ENCODE results near the gene FADD. TPM values are rescaled to one million over a fixed set of nuclear protein-coding genes. Genes with fewer than 3 reads are reported as not detected.
A peak's percentile ranks its signal among the peaks of the same experiment; 100 is the strongest.

Gene FADD, protein sequence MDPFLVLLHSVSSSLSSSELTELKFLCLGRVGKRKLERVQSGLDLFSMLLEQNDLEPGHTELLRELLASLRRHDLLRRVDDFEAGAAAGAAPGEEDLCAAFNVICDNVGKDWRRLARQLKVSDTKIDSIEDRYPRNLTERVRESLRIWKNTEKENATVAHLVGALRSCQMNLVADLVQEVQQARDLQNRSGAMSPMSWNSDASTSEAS
- total RNA-seq, result 31.2 TPM

DNA sequence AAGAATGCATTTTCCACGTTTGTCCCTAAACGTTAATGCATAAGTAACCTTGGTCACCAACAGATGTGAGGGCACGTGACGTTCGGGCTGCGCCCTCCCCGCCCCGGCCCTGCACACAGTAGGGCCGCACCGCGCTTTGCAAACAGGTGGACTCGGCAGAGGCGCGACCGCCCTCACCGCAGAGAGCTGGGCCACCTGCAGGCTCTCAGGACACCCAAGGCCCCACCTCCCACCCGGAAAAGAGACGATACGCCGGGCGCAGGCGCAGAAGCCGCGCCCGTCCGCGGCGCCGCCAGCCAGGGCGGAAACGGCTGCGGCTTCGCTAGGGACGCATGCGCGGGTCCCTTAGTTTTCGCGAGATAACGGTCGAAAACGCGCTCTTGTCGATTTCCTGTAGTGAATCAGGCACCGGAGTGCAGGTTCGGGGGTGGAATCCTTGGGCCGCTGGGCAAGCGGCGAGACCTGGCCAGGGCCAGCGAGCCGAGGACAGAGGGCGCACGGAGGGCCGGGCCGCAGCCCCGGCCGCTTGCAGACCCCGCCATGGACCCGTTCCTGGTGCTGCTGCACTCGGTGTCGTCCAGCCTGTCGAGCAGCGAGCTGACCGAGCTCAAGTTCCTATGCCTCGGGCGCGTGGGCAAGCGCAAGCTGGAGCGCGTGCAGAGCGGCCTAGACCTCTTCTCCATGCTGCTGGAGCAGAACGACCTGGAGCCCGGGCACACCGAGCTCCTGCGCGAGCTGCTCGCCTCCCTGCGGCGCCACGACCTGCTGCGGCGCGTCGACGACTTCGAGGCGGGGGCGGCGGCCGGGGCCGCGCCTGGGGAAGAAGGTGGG is at the start of gene FADD:
Gene FADD, plus strand, starts transcription at position 377 of the 831 bp plus-strand sequence. Its CDS starts 164 bp downstream, at position 541.
- DNase-seq (ENCODE audit: low read depth in 2 of 3, low spot score in 2 of 3), result peak; percentile 86 to 96 (median 92)

DNA sequence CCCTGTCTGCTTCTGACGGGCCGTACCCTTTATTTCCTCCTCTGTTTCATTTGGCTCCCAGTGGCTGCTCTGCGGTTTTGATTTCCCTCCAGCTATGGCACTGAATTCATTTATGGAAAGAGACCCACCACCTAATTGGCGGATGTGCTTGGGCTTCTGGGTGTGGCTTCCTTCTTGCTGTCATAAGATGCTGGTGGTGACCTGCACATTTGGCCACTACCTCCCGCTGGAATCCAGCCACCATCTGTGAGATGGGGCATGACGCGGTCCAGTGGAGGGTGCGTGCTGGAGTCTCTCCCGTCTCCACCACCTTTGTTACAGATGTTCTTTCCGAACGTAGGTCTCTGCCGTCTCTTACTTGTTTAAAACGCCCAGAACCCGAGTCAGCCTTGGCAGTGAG is 47.7 kb upstream of the FADD start:
- DNase-seq (ENCODE audit: low read depth in 2 of 3, low spot score in 2 of 3), result no peak

DNA sequence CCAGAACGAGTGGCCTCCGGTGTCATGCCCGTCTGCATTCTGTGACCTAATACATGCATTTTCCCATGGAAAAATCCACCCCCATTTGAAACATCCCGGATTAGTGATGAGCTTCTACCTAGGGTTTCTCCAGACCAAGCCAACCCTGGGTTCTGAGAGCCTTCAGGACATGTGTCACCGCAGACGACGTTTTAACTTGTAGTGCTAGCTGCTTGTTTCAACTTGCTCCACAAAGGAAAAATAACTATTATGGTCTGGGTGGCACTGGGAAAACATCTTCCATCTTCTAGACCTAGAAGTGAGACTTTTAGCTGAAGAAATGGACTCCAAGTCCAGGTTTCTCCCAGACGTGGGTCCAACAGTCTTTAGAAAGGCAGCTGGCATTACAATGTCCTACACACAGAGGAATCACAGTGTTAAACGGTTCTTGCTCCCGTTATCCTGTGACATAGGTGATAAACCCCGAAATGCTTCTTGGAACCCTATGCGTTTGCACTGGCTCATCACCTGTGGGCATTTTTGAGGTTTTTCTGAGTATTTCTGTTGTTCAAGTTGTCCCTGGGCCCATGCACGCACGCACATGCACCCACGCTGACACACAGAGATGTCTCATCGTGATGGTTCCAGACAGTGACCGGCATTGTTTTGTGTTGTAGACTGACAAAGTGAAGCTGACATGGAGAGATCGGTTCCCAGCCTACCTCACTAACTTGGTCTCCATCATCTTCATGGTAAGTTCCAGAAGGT is 46.6 kb upstream of the FADD start:
- DNase-seq (ENCODE audit: low read depth in 2 of 3, low spot score in 2 of 3), result no peak

- DNase-seq (ENCODE audit: low read depth in 2 of 3, low spot score in 2 of 3), result no peak
These were observed 44.9 kb upstream of the FADD start for GRCh38 chr11:70158201-70158600.

DNA sequence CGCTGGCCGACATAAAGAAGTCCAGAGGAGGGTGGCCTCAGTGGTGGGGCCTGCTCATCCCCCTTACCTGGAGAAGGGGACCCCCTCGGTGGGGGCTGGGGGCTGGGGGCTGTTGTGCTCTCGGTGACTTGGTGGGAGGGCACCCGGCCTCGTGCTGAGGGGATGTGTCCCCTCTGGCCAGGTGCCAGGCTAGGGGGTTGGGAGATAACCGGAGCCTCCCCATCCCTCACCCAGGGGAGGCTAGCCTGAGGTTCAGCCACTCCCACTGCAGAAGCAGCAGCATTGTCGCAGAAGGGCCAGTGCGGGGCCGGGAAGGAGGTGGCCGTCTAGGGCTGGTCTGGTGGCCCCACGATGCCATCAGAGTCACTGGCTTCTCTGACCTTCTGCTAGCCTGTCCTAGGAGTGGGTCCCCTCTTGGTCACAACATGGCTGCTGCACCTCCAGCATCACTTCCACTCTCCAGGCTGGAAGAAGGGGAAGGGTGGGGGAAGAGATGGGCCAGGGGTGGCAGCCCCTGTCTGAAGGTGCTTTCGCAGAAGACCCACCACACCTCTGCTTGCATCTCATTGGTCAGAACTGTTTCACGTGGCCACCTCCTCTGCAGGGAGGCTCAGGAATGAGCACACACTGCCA is 44.2 kb upstream of the FADD start:
- no peak for DNase-seq (ENCODE audit: low read depth in 2 of 3, low spot score in 2 of 3)

DNA sequence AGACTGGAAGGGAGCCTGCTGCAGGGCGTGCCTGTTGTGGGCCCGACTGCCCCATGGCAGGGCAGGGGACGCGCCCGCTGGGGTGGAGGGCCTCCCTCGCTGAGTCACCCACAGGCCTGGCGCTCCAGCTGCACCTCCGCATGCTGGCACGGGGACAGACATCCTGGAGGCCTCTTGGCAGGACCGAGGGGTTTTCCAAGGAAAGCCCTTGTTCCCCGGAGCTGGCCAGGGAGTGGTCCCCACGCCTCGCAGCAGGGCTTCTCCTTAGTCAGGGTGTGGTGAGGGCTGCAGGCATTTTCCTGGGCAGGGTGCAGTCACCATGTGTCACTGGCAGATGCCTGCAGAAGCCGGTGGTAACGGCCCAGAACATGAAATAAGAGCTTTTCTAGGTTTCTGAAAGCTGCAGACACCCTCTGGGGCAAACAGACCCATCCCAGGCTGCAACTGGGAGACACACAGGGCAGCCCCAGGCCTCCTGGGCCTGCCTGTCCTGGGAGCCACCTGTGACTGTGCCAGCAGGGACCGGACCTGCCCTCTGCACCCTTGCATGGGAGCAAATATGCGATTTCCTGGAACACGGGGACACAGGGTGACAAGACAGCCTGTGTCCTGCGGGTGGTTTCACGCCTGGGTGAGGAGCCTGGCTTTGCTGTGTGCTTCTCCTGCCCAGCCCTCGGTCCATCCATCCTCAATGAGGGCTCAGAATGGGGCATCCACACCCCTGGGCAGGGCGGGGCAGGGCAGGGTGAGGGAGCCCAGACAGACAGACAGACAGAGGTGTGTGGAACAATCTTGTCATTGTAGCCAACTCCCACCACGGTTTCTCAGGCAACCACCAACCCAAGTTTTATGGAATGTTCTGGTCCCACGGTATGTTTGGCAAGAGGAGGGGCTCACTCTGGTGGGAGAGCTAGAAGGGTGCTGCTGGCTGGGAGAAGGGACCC is 43.2 kb upstream of the FADD start:
- DNase-seq (ENCODE audit: low read depth in 2 of 3, low spot score in 2 of 3), result no peak

- no peak for DNase-seq (ENCODE audit: low read depth in 2 of 3, low spot score in 2 of 3)
These were observed 42.0 kb upstream of the FADD start for GRCh38 chr11:70161043-70161625.

- DNase-seq (ENCODE audit: low read depth in 2 of 3, low spot score in 2 of 3), result no peak
These were observed 38.4 kb upstream of the FADD start for GRCh38 chr11:70164705-70165104.

DNA sequence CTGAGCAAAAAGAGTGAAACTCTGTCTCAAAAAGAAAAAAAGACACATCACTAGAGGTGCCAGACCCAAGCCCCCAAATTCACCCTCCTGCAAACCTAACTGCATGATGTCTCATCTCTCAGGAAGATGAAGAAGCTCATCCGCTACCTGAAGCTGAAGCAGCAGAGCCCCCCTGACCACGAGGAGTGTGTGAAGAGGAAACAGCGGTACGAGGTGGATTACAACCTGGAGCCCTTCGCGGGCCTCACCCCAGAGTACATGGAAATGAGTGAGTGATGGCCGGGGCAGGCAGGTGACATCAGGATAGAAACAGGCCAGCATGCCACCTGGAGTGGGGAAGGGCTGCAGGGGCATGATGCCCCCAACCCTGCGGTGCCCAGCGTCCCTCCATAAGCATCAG is 36.0 kb upstream of the FADD start:
- DNase-seq (ENCODE audit: low read depth in 2 of 3, low spot score in 2 of 3), result no peak

GRCh38 chr11:70167723-70168404 is 35.2 kb upstream of the FADD start:
- no peak for DNase-seq (ENCODE audit: low read depth in 2 of 3, low spot score in 2 of 3)

GRCh38 chr11:70168405-70168754 is 34.7 kb upstream of the FADD start:
- no peak for DNase-seq (ENCODE audit: low read depth in 2 of 3, low spot score in 2 of 3)

GRCh38 chr11:70169127-70169526 is 34.0 kb upstream of the FADD start:
- no peak for DNase-seq (ENCODE audit: low read depth in 2 of 3, low spot score in 2 of 3)

DNA sequence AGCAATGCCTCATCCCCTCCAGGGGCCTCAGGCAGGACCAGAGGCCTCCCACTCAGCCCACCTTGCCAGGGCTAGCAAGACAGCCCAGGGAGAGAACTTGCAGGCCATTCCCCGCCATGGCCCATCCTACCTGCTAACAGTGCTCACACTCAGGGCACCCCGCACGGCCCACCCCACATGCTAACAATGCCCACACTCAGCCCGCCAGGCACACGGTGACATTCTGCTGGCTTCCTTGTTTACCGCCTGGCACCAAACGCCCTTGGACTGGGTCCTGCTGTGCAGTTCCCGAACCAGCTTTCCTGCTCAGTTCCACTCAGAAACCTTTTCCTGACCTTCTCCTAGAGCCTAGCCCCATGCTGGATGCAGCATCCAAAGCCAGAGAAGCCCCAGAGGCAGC is 33.5 kb upstream of the FADD start:
- DNase-seq (ENCODE audit: low read depth in 2 of 3, low spot score in 2 of 3), result no peak

- no peak for DNase-seq (ENCODE audit: low read depth in 2 of 3, low spot score in 2 of 3)
These were observed 32.4 kb upstream of the FADD start for GRCh38 chr11:70170596-70171210.

- no peak for DNase-seq (ENCODE audit: low read depth in 2 of 3, low spot score in 2 of 3)
These were observed 30.1 kb upstream of the FADD start for GRCh38 chr11:70173018-70173417.

DNA sequence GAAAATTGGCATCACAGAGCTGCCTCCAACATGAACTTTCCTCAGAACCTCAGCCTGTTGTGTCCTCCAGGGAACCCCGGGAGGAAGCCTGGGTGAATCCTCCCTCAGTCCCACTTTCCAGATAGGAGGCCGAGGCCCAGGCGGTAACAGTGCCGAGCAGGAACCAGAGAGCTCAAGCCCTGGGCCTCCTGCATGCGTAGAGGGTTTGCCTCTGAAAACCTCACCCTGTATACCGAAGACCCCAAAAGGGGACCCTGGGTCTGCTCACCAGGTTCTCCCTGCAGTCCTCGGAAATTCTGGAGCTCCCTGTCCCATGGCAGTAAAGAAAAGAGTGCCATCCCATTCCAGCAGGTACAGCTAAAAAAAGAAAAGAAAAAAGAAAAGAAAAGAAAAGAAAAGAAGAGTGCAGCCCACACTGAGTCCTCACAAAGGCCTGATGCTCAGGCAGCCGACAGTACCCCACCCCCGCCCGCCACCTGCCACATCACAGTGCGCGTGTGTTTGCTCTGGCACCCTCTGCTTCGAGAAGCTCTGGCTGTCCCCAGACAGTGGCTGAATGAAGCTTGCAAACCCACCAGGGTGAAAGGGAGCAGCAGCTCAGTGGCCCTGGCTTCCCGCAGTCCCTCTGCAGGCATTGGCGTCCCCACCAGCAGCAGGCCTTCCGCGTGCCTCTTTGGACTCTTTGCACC is 28.4 kb upstream of the FADD start:
- no peak for DNase-seq (ENCODE audit: low read depth in 2 of 3, low spot score in 2 of 3)

GRCh38 chr11:70175236-70175698 is 27.8 kb upstream of the FADD start:
- DNase-seq (ENCODE audit: low read depth in 2 of 3, low spot score in 2 of 3), result no peak
